K562 (cell line): ENCODE data around the gene RNF43. TPM values are rescaled to one million over a fixed set of nuclear protein-coding genes. Genes with fewer than 3 reads are reported as not detected.

Experiments used
- ESRRA ChIP-seq: fragments of 450-650 bp; IDR thresholded peaks from 2 replicates; pipeline ENCODE4 v1.6.1; 2014; ENCODE audit warnings: low read depth, mild to moderate bottlenecking, moderate library complexity, borderline replicate concordance
- ETV5 ChIP-seq: sonication (generic); formaldehyde crosslinking; IDR thresholded peaks from 2 replicates; pipeline ENCODE4 v1.4.0; 2020; ENCODE audit warnings: low read depth, mild to moderate bottlenecking, missing genetic modification reagents
- ETV6 ChIP-seq, 3 experiments: fragments of 150-350 bp in 1 of 3; sonication (generic) in 1 of 3; formaldehyde crosslinking in 1 of 3; IDR thresholded peaks; 2 replicates each; pipeline versions ENCODE4 v1.6.1 to v1.8.0; 2014 to 2022; ENCODE audit warnings: borderline replicate concordance in 2 of 3, low read depth in 2 of 3, antibody characterized with exemption in 1 of 3, low read length in 1 of 3, mild to moderate bottlenecking in 1 of 3, missing genetic modification reagents in 1 of 3
- FOXM1 ChIP-seq, 2 experiments: fragments of 450-650 bp in 1 of 2; sonication (generic) in 1 of 2; formaldehyde crosslinking in 1 of 2; IDR thresholded peaks; 2 replicates each; pipeline versions ENCODE4 v1.6.1 to v1.9.0; 2017 to 2022; ENCODE audit warnings: low read depth in 2 of 2, mild to moderate bottlenecking in 2 of 2, missing genetic modification reagents in 1 of 2, moderate library complexity in 1 of 2
- GATAD2B ChIP-seq: fragments of 450-650 bp; IDR thresholded peaks from 2 replicates; pipeline ENCODE4 v1.6.1; 2017; ENCODE audit warnings: mild to moderate bottlenecking, borderline replicate concordance
- KDM5B ChIP-seq: fragments of 200-600 bp; sonication (generic); IDR thresholded peaks from 2 replicates; pipeline ENCODE4 v1.6.1; 2012; ENCODE audit warnings: low read depth, mild to moderate bottlenecking, moderate library complexity, low read length, control low read depth, inconsistent platforms; ENCODE audit not compliant: insufficient replicate concordance
- MCM3 ChIP-seq: fragments of 450-650 bp; IDR thresholded peaks from 2 replicates; pipeline ENCODE4 v1.6.1; 2016
- NFE2 ChIP-seq: IDR thresholded peaks from 2 replicates; pipeline ENCODE4 v1.6.1; 2014; ENCODE audit warnings: antibody characterized with exemption, low read depth
- NFRKB ChIP-seq: fragments of 450-650 bp; IDR thresholded peaks from 2 replicates; pipeline ENCODE4 v1.6.1; 2016; ENCODE audit warnings: low read depth
- NR3C1 ChIP-seq: sonication (generic); formaldehyde crosslinking; IDR thresholded peaks from 2 replicates; pipeline ENCODE4 v1.8.1; 2022; ENCODE audit warnings: missing genetic modification reagents
- NRF1 ChIP-seq, 2 experiments: fragments of 450-650 bp; IDR thresholded peaks in 1 of 2; conservative IDR thresholded peaks in 1 of 2; 2 replicates each; pipeline ENCODE4 v1.6.1; 2014; ENCODE audit warnings: mild to moderate bottlenecking in 2 of 2
- RAD51 ChIP-seq: fragments of 450-650 bp; IDR thresholded peaks from 2 replicates; pipeline ENCODE4 v1.7.1; 2016; ENCODE audit warnings: low read depth, mild to moderate bottlenecking, borderline replicate concordance
- RBM17 ChIP-seq: fragments of 200-400 bp; formaldehyde crosslinking; IDR thresholded peaks from 2 replicates; pipeline ENCODE4 v1.6.1; 2017; ENCODE audit warnings: low read depth, mild to moderate bottlenecking, low read length, borderline replicate concordance
- SAFB ChIP-seq: fragments of 200-400 bp; formaldehyde crosslinking; IDR thresholded peaks from 2 replicates; pipeline ENCODE4 v1.6.1; 2017; ENCODE audit warnings: low read depth, low read length, borderline replicate concordance
- SNAPC5 ChIP-seq: fragments of 250-450 bp; sonication (Bioruptor Pico); IDR thresholded peaks from 2 replicates; pipeline ENCODE4 v1.8.0; 2021; ENCODE audit warnings: moderate library complexity, mild to moderate bottlenecking, inconsistent platforms
- ZNF707 ChIP-seq: fragments of 250-450 bp; sonication (Bioruptor Pico); conservative IDR thresholded peaks from 2 replicates; pipeline ENCODE4 v1.8.0; 2022; ENCODE audit warnings: inconsistent platforms, mild to moderate bottlenecking, moderate library complexity
- polyA plus RNA-seq, 8 experiments: library from polyadenylated mRNA; depleted of rRNA in 4 of 8; stranded (reverse) in 5 of 8; unstranded in 3 of 8; fragments of >200 nt; fragmentation: Nextera tagmentation in 2 of 8; fragmentation: Illumina TruSeq in 1 of 8; extraction: Ambion mirVana in 2 of 8; extraction: Trizol in 1 of 8; gene quantifications; 2 replicates each; pipeline versions ENCODE4 v1.2.1 to v1.2.3, GENCODE V29; 2011 to 2014; ENCODE audit warnings: inconsistent platforms in 1 of 8, missing spikeins in 1 of 8
- total RNA-seq, 7 experiments: library from RNA; depleted of rRNA in 6 of 7; stranded (reverse); fragments of >200 nt in 6 of 7; fragmentation: Illumina TruSeq in 2 of 7; extraction: Trizol in 2 of 7; gene quantifications; 2 replicates each; pipeline versions ENCODE4 v1.2.1 to v1.2.3, GENCODE V29; 2011 to 2021; ENCODE audit warnings: low replicate concordance in 1 of 7
- TF ChIP-seq, protein P1 (sequence below): IDR thresholded peaks from 2 replicates; pipeline ENCODE4 v1.6.1; 2016; ENCODE audit warnings: missing genetic modification characterization, missing compliant biosample characterization
- TF ChIP-seq, protein P2 (sequence below): sonication (generic); IDR thresholded peaks from 2 replicates; pipeline ENCODE4 v1.6.1; 2016

Gene RNF43
- total and polyA plus RNA-seq, 9 of the 15 experiments (the other 6 are each of a cell fraction or from before 2014, with no cell fraction given): 0.29 to 2.7 (median 1.4) TPM

DNA sequence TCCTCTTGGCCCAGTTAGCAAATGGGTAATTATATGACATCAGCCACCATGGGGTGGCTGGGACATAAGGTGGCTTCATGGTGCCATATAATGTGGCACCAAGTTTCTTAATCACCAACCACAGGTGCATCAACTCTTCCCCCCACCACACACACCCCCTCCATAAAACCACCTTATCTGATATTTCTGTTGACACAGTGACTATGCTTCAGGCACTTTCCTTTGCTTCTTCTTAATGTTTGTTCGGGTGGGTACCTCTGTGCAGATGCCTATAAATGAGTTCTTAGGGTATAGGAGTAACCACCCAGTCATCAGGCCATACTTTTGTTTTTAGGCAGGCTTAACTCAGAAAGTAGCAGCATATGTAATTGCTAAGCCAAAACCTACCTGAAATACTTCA is 29.5 kb downstream of the RNF43 start (continued):
- TF ChIP-seq FOXM1 (IDR thresholded peaks at IDR 0.05; ENCODE audit: low read depth) (peak; percentile 34; the same call in 1 of the 2 replicates), FOXM1 (CRISPR knock-in tag; IDR thresholded peaks at IDR 0.05; ENCODE audit: low read depth) (no peak), SNAPC5 (no peak), RAD51 (no peak), ESRRA (no peak), GATAD2B (no peak), NRF1 (conservative IDR thresholded peaks at IDR 0.05 in 1 of 2, IDR thresholded peaks at IDR 0.05 in 1 of 2) (no peak), RBM17 (no peak), ETV6 (IDR thresholded peaks at IDR 0.05; ENCODE audit: borderline replicate concordance in 1 of 2, low read depth in 2 of 2, low read length in 1 of 2) (no peak), ETV6 (CRISPR knock-in tag; IDR thresholded peaks at IDR 0.05; ENCODE audit: borderline replicate concordance) (no peak), NR3C1 (no peak), MCM3 (no peak), KDM5B (no peak), NFE2 (peak; percentile 85), SAFB (no peak), NFRKB (no peak), ZNF707 (no peak), ETV5 (no peak)
- TF ChIP-seq, protein P1, sequence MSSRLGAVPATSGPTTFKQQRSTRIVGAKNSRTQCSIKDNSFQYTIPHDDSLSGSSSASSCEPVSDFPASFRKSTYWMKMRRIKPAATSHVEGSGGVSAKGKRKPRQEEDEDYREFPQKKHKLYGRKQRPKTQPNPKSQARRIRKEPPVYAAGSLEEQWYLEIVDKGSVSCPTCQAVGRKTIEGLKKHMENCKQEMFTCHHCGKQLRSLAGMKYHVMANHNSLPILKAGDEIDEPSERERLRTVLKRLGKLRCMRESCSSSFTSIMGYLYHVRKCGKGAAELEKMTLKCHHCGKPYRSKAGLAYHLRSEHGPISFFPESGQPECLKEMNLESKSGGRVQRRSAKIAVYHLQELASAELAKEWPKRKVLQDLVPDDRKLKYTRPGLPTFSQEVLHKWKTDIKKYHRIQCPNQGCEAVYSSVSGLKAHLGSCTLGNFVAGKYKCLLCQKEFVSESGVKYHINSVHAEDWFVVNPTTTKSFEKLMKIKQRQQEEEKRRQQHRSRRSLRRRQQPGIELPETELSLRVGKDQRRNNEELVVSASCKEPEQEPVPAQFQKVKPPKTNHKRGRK (tag): no peak
- TF ChIP-seq, protein P2, sequence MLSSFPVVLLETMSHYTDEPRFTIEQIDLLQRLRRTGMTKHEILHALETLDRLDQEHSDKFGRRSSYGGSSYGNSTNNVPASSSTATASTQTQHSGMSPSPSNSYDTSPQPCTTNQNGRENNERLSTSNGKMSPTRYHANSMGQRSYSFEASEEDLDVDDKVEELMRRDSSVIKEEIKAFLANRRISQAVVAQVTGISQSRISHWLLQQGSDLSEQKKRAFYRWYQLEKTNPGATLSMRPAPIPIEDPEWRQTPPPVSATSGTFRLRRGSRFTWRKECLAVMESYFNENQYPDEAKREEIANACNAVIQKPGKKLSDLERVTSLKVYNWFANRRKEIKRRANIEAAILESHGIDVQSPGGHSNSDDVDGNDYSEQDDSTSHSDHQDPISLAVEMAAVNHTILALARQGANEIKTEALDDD: 0 out of 2 replicates have a peak, but pooled peaks have one; percentile 37
